ENCODE results near the gene SLC29A4. TPM values are rescaled to one million over a fixed set of nuclear protein-coding genes. Genes with fewer than 3 reads are reported as not detected.

The SLC29A4 gene
- total and polyA plus RNA-seq, 4 donors, result 1.7 to 13.9 (median 3.9) TPM

DNA sequence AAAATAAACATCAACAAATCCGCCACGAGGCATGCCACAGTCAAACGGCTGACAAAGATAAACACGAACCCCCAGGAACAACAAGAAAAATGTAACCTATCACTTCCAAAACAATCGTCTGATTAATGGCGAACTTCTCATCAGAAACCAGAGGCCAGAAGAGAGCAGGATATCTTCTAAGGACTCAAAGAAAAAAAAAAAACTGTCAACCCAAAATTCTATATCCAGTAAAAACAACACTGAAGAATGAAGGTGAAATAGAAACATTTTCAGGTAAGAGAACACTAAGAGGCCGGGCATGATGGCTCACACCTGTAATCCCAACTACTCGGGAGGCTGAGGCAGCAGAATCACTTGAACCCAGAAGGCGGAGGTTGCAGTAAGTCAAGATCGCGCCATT is 54.3 kb downstream of the SLC29A4 start:
- H3K4me3 ChIP-seq (ENCODE audit: low read depth in 1 of 3, low read length in 3 of 3), result no peak overlapping the region
- TF ChIP-seq JUND (IDR thresholded peaks at IDR 0.05) (no peak), GABPA (IDR thresholded peaks at IDR 0.05 in 1 of 2, conservative IDR thresholded peaks at IDR 0.05 in 1 of 2) (no peak), FOXA2 (IDR thresholded peaks at IDR 0.05) (no peak), NR2F2 (IDR thresholded peaks at IDR 0.05) (no peak), RAD21 (IDR thresholded peaks at IDR 0.05) (no peak), HNF4G (IDR thresholded peaks at IDR 0.05) (no peak), YY1 (IDR thresholded peaks at IDR 0.05) (no peak), SP1 (IDR thresholded peaks at IDR 0.05) (no peak), RXRA (IDR thresholded peaks at IDR 0.05) (no peak), HNF4A (conservative IDR thresholded peaks at IDR 0.05) (no peak), TAF1 (conservative IDR thresholded peaks at IDR 0.05) (no peak), EGR1 (IDR thresholded peaks at IDR 0.05; ENCODE audit: low read depth in 2 of 2) (no peak), FOXA1 (IDR thresholded peaks at IDR 0.05) (no peak)
- TF ChIP-seq, protein P1, sequence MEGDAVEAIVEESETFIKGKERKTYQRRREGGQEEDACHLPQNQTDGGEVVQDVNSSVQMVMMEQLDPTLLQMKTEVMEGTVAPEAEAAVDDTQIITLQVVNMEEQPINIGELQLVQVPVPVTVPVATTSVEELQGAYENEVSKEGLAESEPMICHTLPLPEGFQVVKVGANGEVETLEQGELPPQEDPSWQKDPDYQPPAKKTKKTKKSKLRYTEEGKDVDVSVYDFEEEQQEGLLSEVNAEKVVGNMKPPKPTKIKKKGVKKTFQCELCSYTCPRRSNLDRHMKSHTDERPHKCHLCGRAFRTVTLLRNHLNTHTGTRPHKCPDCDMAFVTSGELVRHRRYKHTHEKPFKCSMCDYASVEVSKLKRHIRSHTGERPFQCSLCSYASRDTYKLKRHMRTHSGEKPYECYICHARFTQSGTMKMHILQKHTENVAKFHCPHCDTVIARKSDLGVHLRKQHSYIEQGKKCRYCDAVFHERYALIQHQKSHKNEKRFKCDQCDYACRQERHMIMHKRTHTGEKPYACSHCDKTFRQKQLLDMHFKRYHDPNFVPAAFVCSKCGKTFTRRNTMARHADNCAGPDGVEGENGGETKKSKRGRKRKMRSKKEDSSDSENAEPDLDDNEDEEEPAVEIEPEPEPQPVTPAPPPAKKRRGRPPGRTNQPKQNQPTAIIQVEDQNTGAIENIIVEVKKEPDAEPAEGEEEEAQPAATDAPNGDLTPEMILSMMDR (IDR thresholded peaks at IDR 0.05; ENCODE audit: low read depth, low read length, missing input control), result no peak
- TF ChIP-seq, protein P2, sequence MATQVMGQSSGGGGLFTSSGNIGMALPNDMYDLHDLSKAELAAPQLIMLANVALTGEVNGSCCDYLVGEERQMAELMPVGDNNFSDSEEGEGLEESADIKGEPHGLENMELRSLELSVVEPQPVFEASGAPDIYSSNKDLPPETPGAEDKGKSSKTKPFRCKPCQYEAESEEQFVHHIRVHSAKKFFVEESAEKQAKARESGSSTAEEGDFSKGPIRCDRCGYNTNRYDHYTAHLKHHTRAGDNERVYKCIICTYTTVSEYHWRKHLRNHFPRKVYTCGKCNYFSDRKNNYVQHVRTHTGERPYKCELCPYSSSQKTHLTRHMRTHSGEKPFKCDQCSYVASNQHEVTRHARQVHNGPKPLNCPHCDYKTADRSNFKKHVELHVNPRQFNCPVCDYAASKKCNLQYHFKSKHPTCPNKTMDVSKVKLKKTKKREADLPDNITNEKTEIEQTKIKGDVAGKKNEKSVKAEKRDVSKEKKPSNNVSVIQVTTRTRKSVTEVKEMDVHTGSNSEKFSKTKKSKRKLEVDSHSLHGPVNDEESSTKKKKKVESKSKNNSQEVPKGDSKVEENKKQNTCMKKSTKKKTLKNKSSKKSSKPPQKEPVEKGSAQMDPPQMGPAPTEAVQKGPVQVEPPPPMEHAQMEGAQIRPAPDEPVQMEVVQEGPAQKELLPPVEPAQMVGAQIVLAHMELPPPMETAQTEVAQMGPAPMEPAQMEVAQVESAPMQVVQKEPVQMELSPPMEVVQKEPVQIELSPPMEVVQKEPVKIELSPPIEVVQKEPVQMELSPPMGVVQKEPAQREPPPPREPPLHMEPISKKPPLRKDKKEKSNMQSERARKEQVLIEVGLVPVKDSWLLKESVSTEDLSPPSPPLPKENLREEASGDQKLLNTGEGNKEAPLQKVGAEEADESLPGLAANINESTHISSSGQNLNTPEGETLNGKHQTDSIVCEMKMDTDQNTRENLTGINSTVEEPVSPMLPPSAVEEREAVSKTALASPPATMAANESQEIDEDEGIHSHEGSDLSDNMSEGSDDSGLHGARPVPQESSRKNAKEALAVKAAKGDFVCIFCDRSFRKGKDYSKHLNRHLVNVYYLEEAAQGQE (IDR thresholded peaks at IDR 0.05), result no peak
- TF ChIP-seq, protein P3, sequence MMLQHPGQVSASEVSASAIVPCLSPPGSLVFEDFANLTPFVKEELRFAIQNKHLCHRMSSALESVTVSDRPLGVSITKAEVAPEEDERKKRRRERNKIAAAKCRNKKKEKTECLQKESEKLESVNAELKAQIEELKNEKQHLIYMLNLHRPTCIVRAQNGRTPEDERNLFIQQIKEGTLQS (IDR thresholded peaks at IDR 0.05), result no peak
- TF ChIP-seq, protein P4, sequence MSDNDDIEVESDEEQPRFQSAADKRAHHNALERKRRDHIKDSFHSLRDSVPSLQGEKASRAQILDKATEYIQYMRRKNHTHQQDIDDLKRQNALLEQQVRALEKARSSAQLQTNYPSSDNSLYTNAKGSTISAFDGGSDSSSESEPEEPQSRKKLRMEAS (IDR thresholded peaks at IDR 0.05), result no peak
- H3K27ac ChIP-seq (ENCODE audit: low read depth in 1 of 2, low read length in 2 of 2), result no peak overlapping the region
- H3K9me3 ChIP-seq (ENCODE audit: control insufficient read depth in 4 of 4, low read length in 3 of 4), result no peaks in the 10 kb centered on the region
- no peak for DNase-seq (ENCODE audit: low spot score)
- no peaks in the 10 kb centered on the region for H3K27me3 ChIP-seq (ENCODE audit: control insufficient read depth in 4 of 4, insufficient read depth in 4 of 4, low read length in 3 of 4)
- H3K36me3 ChIP-seq (ENCODE audit: control insufficient read depth in 4 of 4, insufficient read depth in 3 of 4, low read depth in 1 of 4, low read length in 3 of 4), result peaks cover 11 to 58% (median 26%) of the 10 kb centered on the region in 4 donors
- no peak overlapping the region for H3K9ac ChIP-seq (ENCODE audit: low read depth in 1 of 2, low read length in 2 of 2)
- WGBS, result 89% methylated on average over 11 of the region's 11 CpGs
- no peaks in the 10 kb centered on the region for H3K4me1 ChIP-seq (ENCODE audit: control insufficient read depth in 4 of 4, insufficient read depth in 4 of 4, low read length in 3 of 4)

DNA sequence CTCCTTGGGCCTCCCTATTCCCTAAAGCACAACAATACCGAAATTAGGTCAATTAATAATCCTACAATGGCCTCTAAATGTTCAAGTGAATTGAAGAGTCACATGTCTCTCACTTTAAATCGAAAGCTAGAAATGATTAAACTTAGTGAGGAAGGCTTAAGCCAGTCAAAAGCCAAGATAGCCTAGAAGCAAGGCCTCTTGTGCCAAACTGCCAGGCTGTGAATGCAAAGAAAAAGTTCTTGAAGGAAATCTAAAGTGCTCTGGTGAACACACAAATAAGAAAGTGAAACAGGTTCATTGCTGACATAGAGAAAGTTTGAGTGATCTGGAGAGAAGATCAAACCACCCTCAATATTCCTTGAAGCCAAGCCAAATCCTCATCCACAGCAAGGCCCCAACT is 57.2 kb downstream of the SLC29A4 start:
- DNase-seq (ENCODE audit: low spot score), result no peak
- H3K27me3 ChIP-seq (ENCODE audit: control insufficient read depth in 4 of 4, insufficient read depth in 4 of 4, low read length in 3 of 4), result no peaks in the 10 kb centered on the region
- H3K9ac ChIP-seq (ENCODE audit: low read depth in 1 of 2, low read length in 2 of 2), result no peak overlapping the region
- no peaks in the 10 kb centered on the region for H3K4me1 ChIP-seq (ENCODE audit: control insufficient read depth in 4 of 4, insufficient read depth in 4 of 4, low read length in 3 of 4)
- H3K9me3 ChIP-seq (ENCODE audit: control insufficient read depth in 4 of 4, low read length in 3 of 4), result no peaks in the 10 kb centered on the region
- H3K27ac ChIP-seq (ENCODE audit: low read depth in 1 of 2, low read length in 2 of 2), result no peak overlapping the region
- H3K36me3 ChIP-seq (ENCODE audit: control insufficient read depth in 4 of 4, insufficient read depth in 3 of 4, low read depth in 1 of 4, low read length in 3 of 4), result peaks cover 21 to 65% (median 34%) of the 10 kb centered on the region in 4 donors
- H3K4me3 ChIP-seq (ENCODE audit: low read depth in 1 of 3, low read length in 3 of 3), result no peak overlapping the region
- WGBS, result 84% methylated on average over 2 of the region's 2 CpGs
- TF ChIP-seq RXRA (IDR thresholded peaks at IDR 0.05), result no peak
- TF ChIP-seq HNF4A (conservative IDR thresholded peaks at IDR 0.05), result no peak
- TF ChIP-seq GABPA (IDR thresholded peaks at IDR 0.05 in 1 of 2, conservative IDR thresholded peaks at IDR 0.05 in 1 of 2), result no peak
- TF ChIP-seq, protein P1 (IDR thresholded peaks at IDR 0.05; ENCODE audit: low read depth, low read length, missing input control), result no peak
- TF ChIP-seq RAD21 (IDR thresholded peaks at IDR 0.05), result no peak
- TF ChIP-seq YY1 (IDR thresholded peaks at IDR 0.05), result no peak
- no peak for TF ChIP-seq SP1 (IDR thresholded peaks at IDR 0.05)
- TF ChIP-seq, protein P3 (IDR thresholded peaks at IDR 0.05), result no peak
- TF ChIP-seq FOXA2 (IDR thresholded peaks at IDR 0.05), result no peak
- no peak for TF ChIP-seq FOXA1 (IDR thresholded peaks at IDR 0.05)
- TF ChIP-seq, protein P5, sequence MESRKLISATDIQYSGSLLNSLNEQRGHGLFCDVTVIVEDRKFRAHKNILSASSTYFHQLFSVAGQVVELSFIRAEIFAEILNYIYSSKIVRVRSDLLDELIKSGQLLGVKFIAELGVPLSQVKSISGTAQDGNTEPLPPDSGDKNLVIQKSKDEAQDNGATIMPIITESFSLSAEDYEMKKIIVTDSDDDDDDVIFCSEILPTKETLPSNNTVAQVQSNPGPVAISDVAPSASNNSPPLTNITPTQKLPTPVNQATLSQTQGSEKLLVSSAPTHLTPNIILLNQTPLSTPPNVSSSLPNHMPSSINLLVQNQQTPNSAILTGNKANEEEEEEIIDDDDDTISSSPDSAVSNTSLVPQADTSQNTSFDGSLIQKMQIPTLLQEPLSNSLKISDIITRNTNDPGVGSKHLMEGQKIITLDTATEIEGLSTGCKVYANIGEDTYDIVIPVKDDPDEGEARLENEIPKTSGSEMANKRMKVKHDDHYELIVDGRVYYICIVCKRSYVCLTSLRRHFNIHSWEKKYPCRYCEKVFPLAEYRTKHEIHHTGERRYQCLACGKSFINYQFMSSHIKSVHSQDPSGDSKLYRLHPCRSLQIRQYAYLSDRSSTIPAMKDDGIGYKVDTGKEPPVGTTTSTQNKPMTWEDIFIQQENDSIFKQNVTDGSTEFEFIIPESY (IDR thresholded peaks at IDR 0.05), result no peak
